Endodermal cell (in vitro differentiated cells): Measurements from ENCODE around the gene MGAT5. TPM values are rescaled to one million over a fixed set of nuclear protein-coding genes. Genes with fewer than 3 reads are reported as not detected.

Experiments
- DNase-seq: peaks from one replicate; pipeline ENCODE4 v3.0.0-alpha.2; 2017
- H3K27ac ChIP-seq: 2 replicates; pipeline ENCODE4 v1.5.1; 2013; ENCODE audit warnings: mild to moderate bottlenecking, low read depth, low read length, moderate library complexity
- H3K27me3 ChIP-seq: 2 replicates; pipeline ENCODE4 v1.6.1; 2013; ENCODE audit warnings: mild to moderate bottlenecking, low read length, moderate library complexity; ENCODE audit not compliant: insufficient read depth, control insufficient read depth, poor library complexity, severe bottlenecking
- H3K36me3 ChIP-seq: 2 replicates; pipeline ENCODE4 v1.7.0; 2013; ENCODE audit warnings: mild to moderate bottlenecking, low read length, moderate library complexity; ENCODE audit not compliant: control insufficient read depth, insufficient read depth
- H3K4me1 ChIP-seq: one replicate; pipeline ENCODE4 v1.7.0; 2013; ENCODE audit warnings: low read length; ENCODE audit not compliant: control insufficient read depth, insufficient read depth
- H3K4me3 ChIP-seq: 2 replicates; pipeline ENCODE4 v1.5.1; 2013; ENCODE audit warnings: mild to moderate bottlenecking, low read length, moderate library complexity
- H3K9ac ChIP-seq: 2 replicates; pipeline ENCODE4 v1.6.1; 2013; ENCODE audit warnings: mild to moderate bottlenecking, low read length, moderate library complexity; ENCODE audit not compliant: poor library complexity, severe bottlenecking; ENCODE audit errors: extremely low read depth
- H3K9me3 ChIP-seq: 2 replicates; pipeline ENCODE4 v1.6.1; 2013; ENCODE audit warnings: mild to moderate bottlenecking, low read length, moderate library complexity; ENCODE audit not compliant: control insufficient read depth
- H3K27ac Mint-ChIP-seq: 2 replicates; pipeline ENCODE4 v1.8.0; 2020; ENCODE audit warnings: mixed read lengths
- H3K27me3 Mint-ChIP-seq: 2 replicates; pipeline ENCODE4 v1.8.0; 2021; ENCODE audit warnings: mild to moderate bottlenecking, mixed read lengths; ENCODE audit not compliant: insufficient read depth
- H3K36me3 Mint-ChIP-seq: 2 replicates; pipeline ENCODE4 v1.8.0; 2020; ENCODE audit warnings: low read depth, mixed read lengths
- H3K4me1 Mint-ChIP-seq: 2 replicates; pipeline ENCODE4 v1.8.0; 2020; ENCODE audit warnings: mixed read lengths
- H3K4me3 Mint-ChIP-seq: 2 replicates; pipeline ENCODE4 v1.8.0; 2020; ENCODE audit warnings: mild to moderate bottlenecking, moderate library complexity, mixed read lengths
- H3K9me3 Mint-ChIP-seq: 2 replicates; pipeline ENCODE4 v1.8.0; 2020; ENCODE audit warnings: mild to moderate bottlenecking, mixed read lengths
- WGBS, 2 experiments: methylation state at CpG; one replicate each; pipeline versions ENCODE4 v1.1.5 to v1.1.7; 2013; ENCODE audit warnings: missing lambda C conversion rate in 2 of 2, mixed read lengths in 1 of 2; ENCODE audit not compliant: insufficient coverage in 1 of 2, insufficient read length in 1 of 2; 5-methylcytosine and 5-hydroxymethylcytosine counted together
- total RNA-seq, 2 donors: library from RNA; stranded (reverse); fragmentation: NEBNext Ultra II Directional in 1 of 2; extraction: Animal tissue kit (Norgen Biotek cat#: 25700) in 1 of 2; gene quantifications; 2 replicates in 1 of 2; 3 replicates in 1 of 2; pipeline ENCODE4 v1.2.1, GENCODE V29; 2021
- TF ChIP-seq, protein P1 (sequence below): fragments of 200-600 bp; sonication (generic); conservative IDR thresholded peaks from 2 replicates; pipeline ENCODE4 v1.5.0; 2021; ENCODE audit warnings: antibody characterized with exemption, mild to moderate bottlenecking

The MGAT5 gene
- total RNA-seq, 2 donors from 2014 or later = 57.2 to 78.4 TPM

DNA sequence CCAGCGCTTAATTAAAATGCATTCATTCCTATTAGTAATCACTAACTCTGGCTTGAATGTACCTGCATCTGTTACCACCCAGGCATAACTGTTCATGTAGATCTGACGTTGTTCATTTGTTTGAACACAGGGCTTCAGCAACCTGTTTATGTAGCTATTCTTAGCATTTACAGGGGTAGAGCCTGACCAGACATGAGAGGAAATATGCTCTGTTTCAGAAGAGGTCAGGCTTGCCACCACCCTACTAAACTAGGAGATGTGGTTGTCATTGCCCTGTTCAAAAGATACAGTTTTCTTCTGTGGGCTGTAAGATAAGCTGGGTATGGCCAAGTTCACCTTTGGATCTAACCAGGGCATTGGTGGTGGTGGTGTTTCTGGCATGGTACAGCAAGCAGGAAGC lies 8.8 kb downstream of the MGAT5 start:
- H3K27me3 Mint-ChIP-seq = no peaks in the 10 kb centered on the region
- H3K4me1 Mint-ChIP-seq = peaks cover 24% of the 10 kb centered on the region
- no peak overlapping the region for H3K4me3 Mint-ChIP-seq
- H3K36me3 ChIP-seq = peaks cover 5% of the 10 kb centered on the region
- no peaks in the 10 kb centered on the region for H3K4me1 ChIP-seq
- H3K27ac Mint-ChIP-seq = no peak overlapping the region
- H3K9me3 Mint-ChIP-seq = no peaks in the 10 kb centered on the region
- WGBS, 2 experiments = 84 to 98% methylated on average over 2 of the region's 2 CpGs
- H3K27ac ChIP-seq = no peak overlapping the region
- DNase-seq = no peak
- H3K9me3 ChIP-seq = no peaks in the 10 kb centered on the region
- H3K27me3 ChIP-seq = no peaks in the 10 kb centered on the region
- H3K9ac ChIP-seq = no peak overlapping the region
- TF ChIP-seq, protein P1, sequence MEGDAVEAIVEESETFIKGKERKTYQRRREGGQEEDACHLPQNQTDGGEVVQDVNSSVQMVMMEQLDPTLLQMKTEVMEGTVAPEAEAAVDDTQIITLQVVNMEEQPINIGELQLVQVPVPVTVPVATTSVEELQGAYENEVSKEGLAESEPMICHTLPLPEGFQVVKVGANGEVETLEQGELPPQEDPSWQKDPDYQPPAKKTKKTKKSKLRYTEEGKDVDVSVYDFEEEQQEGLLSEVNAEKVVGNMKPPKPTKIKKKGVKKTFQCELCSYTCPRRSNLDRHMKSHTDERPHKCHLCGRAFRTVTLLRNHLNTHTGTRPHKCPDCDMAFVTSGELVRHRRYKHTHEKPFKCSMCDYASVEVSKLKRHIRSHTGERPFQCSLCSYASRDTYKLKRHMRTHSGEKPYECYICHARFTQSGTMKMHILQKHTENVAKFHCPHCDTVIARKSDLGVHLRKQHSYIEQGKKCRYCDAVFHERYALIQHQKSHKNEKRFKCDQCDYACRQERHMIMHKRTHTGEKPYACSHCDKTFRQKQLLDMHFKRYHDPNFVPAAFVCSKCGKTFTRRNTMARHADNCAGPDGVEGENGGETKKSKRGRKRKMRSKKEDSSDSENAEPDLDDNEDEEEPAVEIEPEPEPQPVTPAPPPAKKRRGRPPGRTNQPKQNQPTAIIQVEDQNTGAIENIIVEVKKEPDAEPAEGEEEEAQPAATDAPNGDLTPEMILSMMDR = no peak
- H3K36me3 Mint-ChIP-seq = no peaks in the 10 kb centered on the region
- H3K4me3 ChIP-seq = no peak overlapping the region

- TF ChIP-seq, protein P1 = no peak
- Histone ChIP-seq H3K4me1 (no peaks in the 10 kb centered on the region), H3K9ac (no peak overlapping the region), H3K27ac (no peak overlapping the region), H3K36me3 (peaks cover 11% of the 10 kb centered on the region), H3K27me3 (no peaks in the 10 kb centered on the region), H3K9me3 (no peaks in the 10 kb centered on the region), H3K4me3 (no peak overlapping the region)
- H3K27ac Mint-ChIP-seq = no peak overlapping the region
- H3K4me3 Mint-ChIP-seq = no peak overlapping the region
- no peaks in the 10 kb centered on the region for H3K4me1 Mint-ChIP-seq
- H3K9me3 Mint-ChIP-seq = no peaks in the 10 kb centered on the region
- H3K27me3 Mint-ChIP-seq = no peaks in the 10 kb centered on the region
- WGBS, 2 experiments = 89 to 95% methylated on average over 4 to 5 of the region's 5 CpGs
- H3K36me3 Mint-ChIP-seq = no peaks in the 10 kb centered on the region
- DNase-seq = no peak
These were observed 14.4 kb downstream of the MGAT5 start for GRCh38 chr2:134268265-134268664.

- Histone ChIP-seq H3K9me3 (no peaks in the 10 kb centered on the region), H3K4me1 (no peaks in the 10 kb centered on the region), H3K36me3 (peaks cover 11% of the 10 kb centered on the region), H3K9ac (no peak overlapping the region), H3K27me3 (no peaks in the 10 kb centered on the region), H3K27ac (no peak overlapping the region), H3K4me3 (no peak overlapping the region)
- DNase-seq = no peak
- no peak overlapping the region for H3K27ac Mint-ChIP-seq
- 94% methylated on average over 3 of the region's 3 CpGs; no CpG with 5 or more reads in 1 of the 2 experiments for WGBS, 2 experiments
- H3K4me3 Mint-ChIP-seq = no peak overlapping the region
- H3K4me1 Mint-ChIP-seq = no peaks in the 10 kb centered on the region
- H3K9me3 Mint-ChIP-seq = no peaks in the 10 kb centered on the region
- no peaks in the 10 kb centered on the region for H3K27me3 Mint-ChIP-seq
- TF ChIP-seq, protein P1 = no peak
- no peaks in the 10 kb centered on the region for H3K36me3 Mint-ChIP-seq
These were observed 15.4 kb downstream of the MGAT5 start for GRCh38 chr2:134269230-134269629.
